Ovary (tissue), 9 donors: ENCODE results near the gene NDFIP1. TPM values are rescaled to one million over a fixed set of nuclear protein-coding genes. Genes with fewer than 3 reads are reported as not detected.

Source experiments
- polyA plus RNA-seq, 2 donors: library from polyadenylated mRNA; stranded (reverse); fragments of 200-250 nt in 1 of 2; fragments of 350-450 nt in 1 of 2; fragmentation: Illumina TruSeq in 1 of 2; extraction: RNeasy Lipid Tissue Mini Kit (QIAGEN cat#74804) in 1 of 2; gene quantifications; one replicate each; pipeline ENCODE4 v1.2.3, GENCODE V29; 2013 to 2014
- total RNA-seq, 7 donors: library from RNA; depleted of rRNA in 2 of 7; stranded (reverse); fragments of >200 nt in 2 of 7; fragmentation: NEBNext Ultra II Directional in 3 of 7; extraction: Animal tissue kit (Norgen Biotek cat#: 25700) in 3 of 7; gene quantifications; one replicate each; pipeline versions ENCODE4 v1.1.0 to v1.2.4, GENCODE V29; 2016 to 2023
- donor health status: DM: no; HTN: no; CAD: no; lungs with moderate emphysema.
- donor health status: DM: no; HTN: no; CAD: no.
- donor health status: Bipolar disorder and iron deficiency.
- donor health status: DM: yes; HTN: yes; CAD: no.
- donor health status: DM: no; HTN: no; CAD: no.
- donor health status: DM: yes; HTN: yes; CAD: no.

The NDFIP1 gene
- total and polyA plus RNA-seq, 9 donors, result 54.8 to 192 (median 70.0) TPM

Other genes with a start within 250 kb of the NDFIP1 start
- 10 to 100 TPM in 2 of 7 donors, 1 to 10 TPM in 5; 3.2 to 13.8 (median 8.8) TPM for gene PCDH1, start 230.4 kb upstream of the NDFIP1 start, total RNA-seq
- 1 to 10 TPM; 4.1 to 7.0 TPM for gene PCDH1, start 230.4 kb upstream of the NDFIP1 start, polyA plus RNA-seq
- 10 to 100 TPM; 42.1 to 69.8 (median 52.9) TPM for gene DELE1, start 184.9 kb upstream of the NDFIP1 start, total RNA-seq
- gene DELE1, start 184.9 kb upstream of the NDFIP1 start, polyA plus RNA-seq, result 10 to 100 TPM; 39.0 to 43.4 TPM
- 1 to 10 TPM in 5 of 7 donors, under 1 TPM in 2; 0.61 to 3.6 (median 2.1) TPM for gene PCDH12, start 150.6 kb upstream of the NDFIP1 start, total RNA-seq
- gene PCDH12, start 150.6 kb upstream of the NDFIP1 start, polyA plus RNA-seq, result 10 to 100 TPM in 1 of 2 donors, 1 to 10 TPM in 1; 1.6 to 11.1 TPM
- 10 to 100 TPM; 26.0 to 55.4 (median 42.6) TPM for gene RNF14, start 139.7 kb upstream of the NDFIP1 start, total RNA-seq
- gene RNF14, start 139.7 kb upstream of the NDFIP1 start, polyA plus RNA-seq, result 10 to 100 TPM; 28.7 to 74.9 TPM
- 10 to 100 TPM; 20.3 to 40.9 (median 35.1) TPM for gene GNPDA1, start 95.8 kb upstream of the NDFIP1 start, total RNA-seq
- 100 to 1,000 TPM in 1 of 2 donors, 10 to 100 TPM in 1; 23.2 to 108 TPM for gene GNPDA1, start 95.8 kb upstream of the NDFIP1 start, polyA plus RNA-seq
- 10 to 100 TPM in 1 of 7 donors, 1 to 10 TPM in 6; 1.9 to 15.9 (median 5.5) TPM for gene SPRY4, start 216.2 kb downstream of the NDFIP1 start, total RNA-seq
- 1 to 10 TPM; 2.0 to 8.6 TPM for gene SPRY4, start 216.2 kb downstream of the NDFIP1 start, polyA plus RNA-seq